ENCODE measurements around the gene LAMTOR2.

- no peak for TF ChIP-seq CTCF (IDR thresholded peaks at IDR 0.05)
- TF ChIP-seq POLR2A (IDR thresholded peaks at IDR 0.05) = no peak
Observed at GRCh38 chr1:156099282-156099681, 44.7 kb downstream of the LAMTOR2 start.

All from uterus (tissue), 2 donors.